Brain microvascular endothelial cell (primary cell): ENCODE results near the gene TSTD2.

Experiments
- DNase-seq: peaks from one replicate; pipeline ENCODE4 v3.0.0-alpha.2; 2020
- H3K27ac ChIP-seq: fragments of 250-450 bp; sonication (Bioruptor Pico); 2 replicates; pipeline ENCODE4 v1.5.1; 2020; ENCODE audit warnings: mild to moderate bottlenecking, moderate library complexity
- H3K27me3 ChIP-seq: fragments of 250-450 bp; sonication (Bioruptor Pico); replicated peaks from 2 replicates; pipeline ENCODE4 v1.5.1; 2020; ENCODE audit warnings: mild to moderate bottlenecking
- H3K36me3 ChIP-seq: fragments of 250-450 bp; sonication (Bioruptor Pico); replicated peaks from 2 replicates; pipeline ENCODE4 v1.5.1; 2020; ENCODE audit warnings: mild to moderate bottlenecking
- H3K4me3 ChIP-seq: 2 replicates; pipeline ENCODE4 v1.5.1; 2011; ENCODE audit warnings: low read depth, mild to moderate bottlenecking, control low read depth, low read length, moderate library complexity
- in situ Hi-C: cut with HindIII; loops from 2 replicates; pipeline ENCODE4 v1.10.0; 2017; ENCODE audit warnings: low sequenced_read_pairs, low pct_ligation_motif_present
- TF ChIP-seq, protein P1 (sequence below): IDR thresholded peaks from 2 replicates; pipeline ENCODE4 v1.5.1; 2011; ENCODE audit warnings: low read depth, mild to moderate bottlenecking, moderate library complexity, low read length, control low read depth, inconsistent platforms; ENCODE audit errors: missing control alignments

TSTD2 gene

DNA sequence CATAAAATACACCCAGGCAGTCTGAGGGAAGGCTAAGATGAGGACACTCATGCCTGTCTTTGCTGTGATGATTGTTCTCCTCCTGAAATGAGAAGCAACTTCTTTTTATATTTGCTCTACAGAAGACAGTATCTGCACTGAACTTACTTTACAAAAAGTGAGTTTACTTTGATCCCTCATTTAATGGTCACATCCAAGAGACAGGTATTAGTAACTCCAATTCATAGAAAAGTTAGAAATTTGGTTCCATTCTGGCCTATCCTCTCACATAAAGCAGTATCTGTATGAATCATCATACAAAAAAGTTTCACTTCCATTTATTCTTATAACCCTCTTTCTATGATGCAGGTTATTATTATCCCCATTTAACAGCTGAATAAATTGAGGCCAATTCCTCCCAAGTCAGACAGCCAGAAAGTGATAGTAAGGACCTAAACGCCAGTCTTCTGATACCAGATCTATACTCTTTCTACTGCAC is 15.2 kb downstream of the TSTD2 start:
- H3K27ac ChIP-seq: no peak overlapping the region
- H3K27me3 ChIP-seq: no peaks in the 10 kb centered on the region
- no peak overlapping the region for H3K4me3 ChIP-seq
- TF ChIP-seq, protein P1, sequence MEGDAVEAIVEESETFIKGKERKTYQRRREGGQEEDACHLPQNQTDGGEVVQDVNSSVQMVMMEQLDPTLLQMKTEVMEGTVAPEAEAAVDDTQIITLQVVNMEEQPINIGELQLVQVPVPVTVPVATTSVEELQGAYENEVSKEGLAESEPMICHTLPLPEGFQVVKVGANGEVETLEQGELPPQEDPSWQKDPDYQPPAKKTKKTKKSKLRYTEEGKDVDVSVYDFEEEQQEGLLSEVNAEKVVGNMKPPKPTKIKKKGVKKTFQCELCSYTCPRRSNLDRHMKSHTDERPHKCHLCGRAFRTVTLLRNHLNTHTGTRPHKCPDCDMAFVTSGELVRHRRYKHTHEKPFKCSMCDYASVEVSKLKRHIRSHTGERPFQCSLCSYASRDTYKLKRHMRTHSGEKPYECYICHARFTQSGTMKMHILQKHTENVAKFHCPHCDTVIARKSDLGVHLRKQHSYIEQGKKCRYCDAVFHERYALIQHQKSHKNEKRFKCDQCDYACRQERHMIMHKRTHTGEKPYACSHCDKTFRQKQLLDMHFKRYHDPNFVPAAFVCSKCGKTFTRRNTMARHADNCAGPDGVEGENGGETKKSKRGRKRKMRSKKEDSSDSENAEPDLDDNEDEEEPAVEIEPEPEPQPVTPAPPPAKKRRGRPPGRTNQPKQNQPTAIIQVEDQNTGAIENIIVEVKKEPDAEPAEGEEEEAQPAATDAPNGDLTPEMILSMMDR: no peak
- peaks cover 7% of the 10 kb centered on the region for H3K36me3 ChIP-seq
- in situ Hi-C loops: no loop called here
- no peak for DNase-seq

DNA sequence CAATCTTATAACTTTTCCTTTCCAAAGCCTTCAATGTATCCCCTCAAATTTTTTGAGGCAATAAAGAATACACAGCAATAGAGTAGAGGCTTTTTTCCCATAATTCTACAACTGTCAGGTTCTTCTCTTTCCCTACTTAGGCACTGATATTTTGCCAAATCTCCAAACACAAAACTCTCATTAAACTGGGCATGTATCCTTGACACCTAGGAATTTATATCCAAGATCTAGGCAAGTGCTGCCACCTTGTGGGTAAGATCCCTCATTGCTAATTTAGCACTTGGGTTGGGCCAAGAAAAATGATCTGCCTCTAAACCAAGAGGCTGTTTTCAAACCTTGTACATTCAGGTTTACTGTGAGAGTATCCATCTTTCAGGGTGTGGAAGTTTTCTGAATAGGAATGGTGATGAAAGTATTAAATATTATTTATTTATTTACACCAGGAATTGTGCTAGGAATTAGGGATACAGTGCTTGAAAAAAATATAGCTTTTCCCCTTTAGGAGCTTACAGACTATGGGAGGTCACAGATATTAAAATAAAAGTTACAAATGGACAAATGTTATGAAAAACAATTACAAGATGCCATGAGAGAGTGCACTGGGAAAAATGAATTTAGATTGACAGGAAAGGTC is 17.6 kb downstream of the TSTD2 start:
- Histone ChIP-seq H3K36me3 (peaks cover 9% of the 10 kb centered on the region), H3K27ac (no peak overlapping the region), H3K4me3 (no peak overlapping the region), H3K27me3 (no peaks in the 10 kb centered on the region)
- peak; percentile 52 for DNase-seq
- TF ChIP-seq, protein P1: peak; percentile 82
- in situ Hi-C loops: no loop called here

DNA sequence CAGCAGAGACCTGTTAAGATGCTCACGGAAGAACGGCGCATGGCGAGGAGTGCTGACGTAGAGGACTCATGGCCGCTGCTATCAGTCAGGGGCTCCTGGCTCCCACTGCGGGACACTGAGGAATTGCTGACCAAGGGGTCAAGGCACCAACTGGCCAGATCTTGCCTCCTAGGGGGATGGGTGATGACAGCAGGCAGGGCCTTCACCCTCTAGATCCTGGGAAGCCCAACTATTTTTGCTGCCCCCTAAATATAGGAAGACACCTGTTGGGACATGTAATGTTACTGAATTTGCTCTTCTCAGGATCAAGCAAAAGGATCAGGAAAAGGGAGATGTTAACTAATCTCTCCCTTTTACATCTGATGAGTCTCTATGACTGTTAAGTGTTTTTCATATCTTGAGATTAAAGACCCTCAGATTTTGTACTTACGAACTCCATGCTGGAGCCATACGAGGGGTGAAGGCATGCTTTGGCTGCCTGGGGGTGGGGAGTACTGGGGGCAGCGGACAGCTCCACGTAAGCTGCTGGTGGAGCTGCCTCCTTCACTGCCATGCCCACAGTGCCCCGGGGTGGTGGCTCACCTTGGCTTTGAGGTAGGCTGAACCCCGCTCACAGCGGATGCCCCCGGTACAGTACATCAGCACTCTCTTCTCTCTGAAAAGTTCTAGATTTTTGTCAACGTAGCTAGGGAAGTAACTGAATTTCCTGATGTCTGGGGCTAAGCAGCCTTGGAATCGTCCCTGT is 28.1 kb downstream of the TSTD2 start:
- in situ Hi-C loops: no loop called here
- Histone ChIP-seq H3K27me3 (no peaks in the 10 kb centered on the region), H3K4me3 (no peak overlapping the region), H3K27ac (no peak overlapping the region), H3K36me3 (peaks cover 40% of the 10 kb centered on the region)
- TF ChIP-seq, protein P1: no peak
- no peak for DNase-seq

DNA sequence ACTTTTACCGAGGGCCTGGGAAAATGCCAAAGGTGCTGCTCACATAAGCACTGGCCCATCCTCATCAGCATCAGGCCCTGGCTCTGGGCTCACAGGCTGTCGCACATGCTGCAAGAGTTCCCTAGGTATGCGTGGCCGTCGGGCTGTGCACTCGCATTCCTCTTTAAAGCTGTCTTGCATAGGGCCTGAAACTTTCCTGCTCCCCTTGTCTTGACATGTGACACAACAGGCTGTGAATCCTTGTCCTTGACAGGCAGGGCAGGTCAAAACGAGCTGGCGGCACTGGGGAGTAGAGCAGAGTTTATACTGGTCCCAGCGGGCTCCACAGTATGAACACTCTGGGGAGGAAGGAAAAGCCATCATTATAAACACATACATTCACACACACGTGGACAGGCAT is 30.7 kb downstream of the TSTD2 start:
- in situ Hi-C loops: no loop called here
- H3K4me3 ChIP-seq: no peak overlapping the region
- no peak for DNase-seq
- TF ChIP-seq, protein P1: no peak
- H3K27me3 ChIP-seq: no peaks in the 10 kb centered on the region
- peaks cover 40% of the 10 kb centered on the region for H3K36me3 ChIP-seq
- no peak overlapping the region for H3K27ac ChIP-seq

DNA sequence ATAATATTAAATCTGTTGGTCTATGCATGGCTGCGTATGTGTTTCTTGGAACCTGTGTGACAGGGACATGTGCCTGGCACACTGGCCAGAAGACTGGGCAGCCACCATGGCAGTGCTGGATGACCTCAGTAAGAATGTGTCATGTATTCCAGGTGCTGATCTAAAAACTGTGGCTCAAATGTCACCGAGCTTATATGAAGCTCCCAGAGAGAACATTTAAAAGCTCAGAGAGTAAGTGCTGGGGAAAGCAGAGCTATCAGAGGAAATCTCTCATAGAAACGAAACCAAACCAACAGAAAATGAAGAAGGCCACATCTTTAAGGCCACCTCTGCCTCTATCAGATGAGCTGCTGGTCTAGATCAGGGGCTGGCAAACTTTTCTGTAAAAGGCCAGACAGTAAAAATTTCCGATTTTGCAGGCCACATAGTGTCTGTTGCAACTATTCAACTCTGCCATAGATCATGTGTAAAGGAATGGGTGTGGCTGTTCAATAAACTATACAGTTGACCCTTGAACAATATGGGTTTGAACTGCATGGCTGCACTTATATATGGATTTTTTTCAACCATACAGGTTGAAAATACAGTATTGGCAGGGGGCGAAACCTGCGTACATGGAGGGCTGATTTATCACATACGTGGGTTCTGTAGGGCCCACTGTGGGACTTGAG is 31.8 kb downstream of the TSTD2 start:
- no peak for DNase-seq
- Histone ChIP-seq H3K36me3 (peaks cover 40% of the 10 kb centered on the region), H3K27ac (no peak overlapping the region), H3K4me3 (no peak overlapping the region), H3K27me3 (no peaks in the 10 kb centered on the region)
- TF ChIP-seq, protein P1: no peak
- in situ Hi-C loops: no loop called here
